ENCODE results near the gene CCNG2. TPM values are rescaled to one million over a fixed set of nuclear protein-coding genes. Genes with fewer than 3 reads are reported as not detected.

Gene CCNG2
- total and polyA plus RNA-seq, 11 donors: 2.4 to 18.7 (median 5.7) TPM

GRCh38 chr4:77209012-77209411, 52.0 kb downstream of the CCNG2 start:
- Histone ChIP-seq H3K9me3 (no peaks in the 10 kb centered on the region), H3K36me3 (no peaks in the 10 kb centered on the region), H3K27ac (no peak overlapping the region), H3K4me3 (no peak overlapping the region), H3K27me3 (no peaks in the 10 kb centered on the region), H3K4me1 (no peaks in the 10 kb centered on the region)
- ATAC-seq (no peak), DNase-seq (no peak)
- intact Hi-C loops (cut with DNase I): loop anchor here in 6 of 10 donors (5.0 to 10.0 kb wide), 5 partner anchors 114 to 774 kb away; partner anchors contain the start of gene SHROOM3 (in 2 of the 6)
- no peak for TF ChIP-seq CTCF (IDR thresholded peaks at IDR 0.05)
- no peak for TF ChIP-seq POLR2A (IDR thresholded peaks at IDR 0.05)
- WGBS, 4 donors: 92 to 96% (median 95%) methylated on average over 1 of the region's 1 CpG

GRCh38 chr4:77209936-77210335, 52.9 kb downstream of the CCNG2 start:
- H3K4me1 ChIP-seq: no peaks in the 10 kb centered on the region
- intact Hi-C loops (cut with DNase I): loop anchor here in 7 of 10 donors (5.0 to 10.0 kb wide), 6 partner anchors 115 to 778 kb away; partner anchors contain the start of gene SHROOM3 (in 2 of the 7)
- H3K4me3 ChIP-seq: no peak overlapping the region
- TF ChIP-seq POLR2A (IDR thresholded peaks at IDR 0.05) (no peak), CTCF (IDR thresholded peaks at IDR 0.05) (no peak)
- no peak for DNase-seq
- no peaks in the 10 kb centered on the region for H3K9me3 ChIP-seq
- no peaks in the 10 kb centered on the region for H3K27me3 ChIP-seq
- H3K27ac ChIP-seq: no peak overlapping the region
- H3K36me3 ChIP-seq: no peaks in the 10 kb centered on the region
- no peak for ATAC-seq
- 75 to 85% (median 80%) methylated on average over 5 of the region's 5 CpGs for WGBS, 4 donors

GRCh38 chr4:77215107-77215506, 58.1 kb downstream of the CCNG2 start:
- ATAC-seq (no peak), DNase-seq (no peak)
- WGBS, 4 donors: 68 to 81% (median 71%) methylated on average over 4 of the region's 4 CpGs

GRCh38 chr4:77217526-77217925, 60.5 kb downstream of the CCNG2 start:
- no peak for DNase-seq
- ATAC-seq: no peak
- whole genome bisulfite sequencing, 4 donors: 91 to 96% (median 94%) methylated on average over 1 of the region's 1 CpG
- Histone ChIP-seq H3K27me3 (no peaks in the 10 kb centered on the region), H3K27ac (no peak overlapping the region), H3K9me3 (no peaks in the 10 kb centered on the region), H3K36me3 (no peaks in the 10 kb centered on the region), H3K4me1 (peaks cover 0 to 16% (median 4%) of the 10 kb centered on the region in 12 donors), H3K4me3 (no peak overlapping the region)
- TF ChIP-seq CTCF (IDR thresholded peaks at IDR 0.05) (no peak), POLR2A (IDR thresholded peaks at IDR 0.05) (no peak)
- intact Hi-C loops (cut with DNase I): no loop called here

More at GRCh38 chr4:77215107-77215506, 58.1 kb downstream of the CCNG2 start:
- Histone ChIP-seq H3K36me3 (no peaks in the 10 kb centered on the region), H3K27me3 (no peaks in the 10 kb centered on the region), H3K4me3 (no peak overlapping the region), H3K27ac (no peak overlapping the region), H3K9me3 (no peaks in the 10 kb centered on the region), H3K4me1 (no peaks in the 10 kb centered on the region)
- intact Hi-C loops (cut with DNase I): no loop called here
- TF ChIP-seq POLR2A (IDR thresholded peaks at IDR 0.05) (no peak), CTCF (IDR thresholded peaks at IDR 0.05) (no peak)
